AG04449 (cell line): ENCODE measurements around the gene CLDN12.
A peak's percentile ranks its signal among the peaks of the same experiment; 100 is the strongest.

ENCODE experiments used
- CTCF ChIA-PET: fragments of 350-600 bp; formaldehyde crosslinking; extraction: SDS; loops from one replicate; lab custom pipeline; 2021; ENCODE audit warnings: antibody characterized with exemption; lab: Yijun Ruan, JAX
- POLR2A ChIA-PET: fragments of 400-600, 350-600 bp; formaldehyde crosslinking; extraction: SDS; loops from one replicate; lab custom pipeline; 2020; ENCODE audit warnings: antibody characterized with exemption, inconsistent platforms; lab: Yijun Ruan, JAX
- DNase-seq: peaks from one replicate; pipeline ENCODE4 v3.0.0-alpha.2; 2010; ENCODE audit warnings: low read depth, low spot score
- H3K4me3 ChIP-seq: 2 replicates; pipeline ENCODE4 v1.5.1; 2011; ENCODE audit warnings: low read depth, mild to moderate bottlenecking, control low read depth, low read length
- CTCF ChIP-seq: IDR thresholded peaks from one replicate; pipeline ENCODE4 v1.5.1; 2011; ENCODE audit warnings: mild to moderate bottlenecking, moderate library complexity, low read length, control low read depth, inconsistent platforms; ENCODE audit not compliant: insufficient read depth; ENCODE audit errors: missing control alignments

Gene CLDN12

GRCh38 chr7:90403174-90404113, at the start of gene CLDN12:
TSS of gene CLDN12 (plus strand) at chr7:90403461. CDS start at chr7:90412677, 9,216 bp downstream.
- no peak for TF ChIP-seq CTCF
- POLR2A ChIA-PET: interaction anchor here (0.6 to 2.0 kb wide), 5 partner anchors 13 to 184 kb away, joined by 3 to 13 read pairs (median 4); no protein-coding TSS in a partner anchor
- peak within 1 kb of the TSS; percentile 69 for H3K4me3 ChIP-seq
- CTCF ChIA-PET: interaction anchor here (0.9 to 1.9 kb wide), 5 partner anchors 9 to 251 kb away, joined by 3 to 9 read pairs (median 4); partner anchors contain the start of gene GTPBP10
- peak; percentile 91 for DNase-seq

GRCh38 chr7:90383422-90383821, 19.8 kb upstream of the CLDN12 start:
- DNase-seq: peak; percentile 49
- POLR2A ChIA-PET: interaction anchor here (1.4 to 2.1 kb wide), 2 partner anchors 20 to 38 kb away, joined by 3 to 13 read pairs; partner anchors contain the start of gene CLDN12
- no peak for TF ChIP-seq CTCF
- CTCF ChIA-PET: interaction anchor here (1.0 to 1.6 kb wide), 4 partner anchors 15 to 120 kb away, joined by 3 to 4 read pairs (median 3); no protein-coding TSS in a partner anchor
- H3K4me3 ChIP-seq: no peak overlapping the region

- POLR2A ChIA-PET: interaction anchor here (1.4 to 2.1 kb wide), 2 partner anchors 20 to 38 kb away, joined by 3 to 13 read pairs; partner anchors contain the start of gene CLDN12
- no peak for DNase-seq
- CTCF ChIA-PET: interaction anchor here (1.2 to 1.6 kb wide), 3 partner anchors 16 to 121 kb away, joined by 3 to 4 read pairs (median 3); no protein-coding TSS in a partner anchor
- no peak overlapping the region for H3K4me3 ChIP-seq
- TF ChIP-seq CTCF: no peak
Observed at GRCh38 chr7:90383861-90384260, 19.4 kb upstream of the CLDN12 start.

- CTCF ChIA-PET: interaction anchor here (1.3 kb wide), 1 partner anchor 16 kb away, joined by 4 read pairs; no protein-coding TSS in a partner anchor
Observed at GRCh38 chr7:90384433-90384832, 18.8 kb upstream of the CLDN12 start.

GRCh38 chr7:90387470-90388240, 15.6 kb upstream of the CLDN12 start:
- ChIA-PET POLR2A (interaction anchor here (0.6 kb wide), 1 partner anchor 16 kb away, joined by 3 read pairs; no protein-coding TSS in a partner anchor), CTCF (no interaction called here)
- no peak overlapping the region for H3K4me3 ChIP-seq
- DNase-seq: no peak
- no peak for TF ChIP-seq CTCF

More at GRCh38 chr7:90384433-90384832, 18.8 kb upstream of the CLDN12 start:
- no peak for TF ChIP-seq CTCF
- DNase-seq: no peak
- no peak overlapping the region for H3K4me3 ChIP-seq
- POLR2A ChIA-PET: interaction anchor here (1.4 to 2.1 kb wide), 2 partner anchors 19 to 39 kb away, joined by 3 to 13 read pairs; partner anchors contain the start of gene CLDN12
